ENCODE data around the gene CRTAC1.

DNA sequence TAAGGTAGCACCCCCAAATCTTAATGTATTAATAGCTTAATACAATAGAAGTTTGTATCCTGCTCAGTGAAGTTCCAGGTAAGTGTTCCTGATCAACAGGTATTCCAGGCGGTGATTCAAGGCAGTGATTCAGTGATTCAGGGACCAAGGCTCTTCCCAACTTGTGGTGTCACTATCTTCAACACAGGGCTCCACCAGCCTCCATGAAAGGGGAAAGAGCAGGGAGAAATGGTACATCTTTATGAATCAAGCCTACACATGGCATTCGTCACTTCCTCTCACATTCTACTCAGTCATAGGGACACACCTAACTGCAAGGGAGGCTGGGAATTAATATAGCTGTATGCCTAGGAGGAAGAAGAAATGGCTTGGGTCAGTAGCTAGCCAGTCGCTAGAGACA is 175.7 kb downstream of the CRTAC1 start:
- TF ChIP-seq, protein P1, sequence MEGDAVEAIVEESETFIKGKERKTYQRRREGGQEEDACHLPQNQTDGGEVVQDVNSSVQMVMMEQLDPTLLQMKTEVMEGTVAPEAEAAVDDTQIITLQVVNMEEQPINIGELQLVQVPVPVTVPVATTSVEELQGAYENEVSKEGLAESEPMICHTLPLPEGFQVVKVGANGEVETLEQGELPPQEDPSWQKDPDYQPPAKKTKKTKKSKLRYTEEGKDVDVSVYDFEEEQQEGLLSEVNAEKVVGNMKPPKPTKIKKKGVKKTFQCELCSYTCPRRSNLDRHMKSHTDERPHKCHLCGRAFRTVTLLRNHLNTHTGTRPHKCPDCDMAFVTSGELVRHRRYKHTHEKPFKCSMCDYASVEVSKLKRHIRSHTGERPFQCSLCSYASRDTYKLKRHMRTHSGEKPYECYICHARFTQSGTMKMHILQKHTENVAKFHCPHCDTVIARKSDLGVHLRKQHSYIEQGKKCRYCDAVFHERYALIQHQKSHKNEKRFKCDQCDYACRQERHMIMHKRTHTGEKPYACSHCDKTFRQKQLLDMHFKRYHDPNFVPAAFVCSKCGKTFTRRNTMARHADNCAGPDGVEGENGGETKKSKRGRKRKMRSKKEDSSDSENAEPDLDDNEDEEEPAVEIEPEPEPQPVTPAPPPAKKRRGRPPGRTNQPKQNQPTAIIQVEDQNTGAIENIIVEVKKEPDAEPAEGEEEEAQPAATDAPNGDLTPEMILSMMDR (IDR thresholded peaks at IDR 0.05; ENCODE audit: insufficient read depth, low read depth, low read length): no peak
- TF ChIP-seq EZH2 (IDR thresholded peaks at IDR 0.05; ENCODE audit: insufficient read depth, low read length): no peak

Data from astrocyte (in vitro differentiated cells and primary cell).